A549 (cell line): ENCODE results near the gene ZNF419. TPM values are rescaled to one million over a fixed set of nuclear protein-coding genes. Genes with fewer than 3 reads are reported as not detected.
"Not testable (repeated sequence)": the region's sequence is repeated elsewhere in the genome, so short reads cannot be mapped to it uniquely, and the experiment has no call there.

ENCODE experiments used
- ATAC-seq, 2 experiments: fragments of 200-7000 bp in 1 of 2; fragments of >200 bp in 1 of 2; cut with Nextera tagmentation in 1 of 2; cut with Tn5 transposase in 1 of 2; 3 replicates each; pipeline versions ENCODE4 v1.8.0 to v1.9.1; 2018 to 2020; ENCODE audit warnings: mild to moderate bottlenecking in 1 of 2, moderate library complexity in 1 of 2
- CTCF ChIA-PET: fragments of 300-600 bp; sonication (Branson Sonifier 250); formaldehyde crosslinking; extraction: SDS; loops from one replicate; lab custom pipeline; 2021; ENCODE audit warnings: antibody characterized with exemption, inconsistent platforms; lab: Yijun Ruan, JAX
- POLR2A ChIA-PET: fragments of 350-600 bp; formaldehyde crosslinking; extraction: SDS; loops from one replicate; lab custom pipeline; 2021; ENCODE audit warnings: antibody characterized with exemption, inconsistent platforms; lab: Yijun Ruan, JAX
- DNase-seq, 2 experiments: peaks; one replicate each; pipeline versions ENCODE4 v3.0.0 to v3.0.0-alpha.2; 2011 to 2016; ENCODE audit warnings: low read depth in 1 of 2, low spot score in 1 of 2
- FAIRE-seq: peaks from 2 replicates; lab custom pipeline; 2011; peaks lifted over from hg19 to GRCh38; lab: Jason Lieb, UNC
- H3K27ac ChIP-seq, 2 experiments: fragments of >200 bp; sonication (Bioruptor Twin); formaldehyde crosslinking; 3 replicates each; pipeline ENCODE4 v1.5.1; 2016 to 2017
- H3K4me1 ChIP-seq: fragments of >200 bp; sonication (Bioruptor Twin); formaldehyde crosslinking; 3 replicates; pipeline ENCODE4 v1.6.1; 2016
- H3K4me2 ChIP-seq: fragments of >200 bp; sonication (Bioruptor Twin); formaldehyde crosslinking; 3 replicates; pipeline ENCODE4 v1.6.1; 2016
- H3K4me3 ChIP-seq: fragments of >200 bp; sonication (Bioruptor Twin); formaldehyde crosslinking; 3 replicates; pipeline ENCODE4 v1.5.1; 2016
- H3K9me3 ChIP-seq: fragments of >200 bp; sonication (Bioruptor Twin); formaldehyde crosslinking; 3 replicates; pipeline ENCODE4 v1.6.1; 2016
- E2F6 ChIP-seq: IDR thresholded peaks from 2 replicates; pipeline ENCODE4 v1.6.1; 2012; ENCODE audit warnings: low read depth, borderline replicate concordance
- HOXB13 ChIP-seq: fragments of 250-450 bp; sonication (Bioruptor Pico); IDR thresholded peaks from 2 replicates; pipeline ENCODE4 v1.5.0; 2020; ENCODE audit warnings: low read depth, mild to moderate bottlenecking, moderate library complexity
- HOXB5 ChIP-seq: fragments of 250-450 bp; sonication (Bioruptor Pico); IDR thresholded peaks from 2 replicates; pipeline ENCODE4 v1.5.0; 2020; ENCODE audit warnings: mild to moderate bottlenecking, moderate library complexity
- JUN ChIP-seq, 2 experiments: fragments of >200 bp; sonication (Bioruptor Twin); formaldehyde crosslinking; IDR thresholded peaks; 2 replicates in 1 of 2; 3 replicates in 1 of 2; pipeline ENCODE4 v1.6.1; 2016 to 2017
- PHF8 ChIP-seq: fragments of 200-600 bp; sonication (generic); IDR thresholded peaks from 2 replicates; pipeline ENCODE4 v1.6.1; 2016; ENCODE audit warnings: low read depth, mild to moderate bottlenecking, antibody characterized with exemption, moderate library complexity, borderline replicate concordance
- POLR2A ChIP-seq: IDR thresholded peaks from 2 replicates; pipeline ENCODE4 v1.6.1; 2012; ENCODE audit warnings: mild to moderate bottlenecking, low read length
- RAD21 ChIP-seq, 2 experiments: fragments of >200 bp in 1 of 2; sonication (Bioruptor Twin) in 1 of 2; formaldehyde crosslinking in 1 of 2; IDR thresholded peaks in 1 of 2; conservative IDR thresholded peaks in 1 of 2; 2 replicates in 1 of 2; 3 replicates in 1 of 2; pipeline ENCODE4 v1.6.1; 2012 to 2018; ENCODE audit warnings: inconsistent platforms in 1 of 2
- SREBF2 ChIP-seq: fragments of 450-650 bp; IDR thresholded peaks from 2 replicates; pipeline ENCODE4 v1.6.1; 2014; ENCODE audit warnings: mild to moderate bottlenecking, moderate library complexity
- USF2 ChIP-seq: fragments of 450-650 bp; IDR thresholded peaks from 2 replicates; pipeline ENCODE4 v1.6.1; 2014; ENCODE audit warnings: antibody characterized with exemption
- ZFP36 ChIP-seq: fragments of 450-650 bp; IDR thresholded peaks from 2 replicates; pipeline ENCODE4 v1.6.1; 2014; ENCODE audit warnings: borderline replicate concordance; ENCODE audit not compliant: partially characterized antibody
- WGBS: methylation state at CpG from one replicate; pipeline ENCODE4 v1.1.6; 2017; ENCODE audit errors: missing lambda C conversion rate; 5-methylcytosine and 5-hydroxymethylcytosine counted together
- polyA plus RNA-seq, 4 experiments: library from polyadenylated mRNA; depleted of rRNA in 3 of 4; stranded (reverse); fragments of >200 nt; fragmentation: RNase III in 1 of 4; extraction: RNeasy Plus Mini Kit Qiagen cat#74134 plus additional on column Dnase treatment in 1 of 4; gene quantifications; 2 replicates in 3 of 4; 3 replicates in 1 of 4; pipeline ENCODE4 v1.2.3, GENCODE V29; 2011 to 2017
- TF ChIP-seq, protein P1 (sequence below): IDR thresholded peaks from 2 replicates; pipeline ENCODE4 v1.6.1; 2012
- TF ChIP-seq, protein P2 (sequence below): IDR thresholded peaks from 2 replicates; pipeline ENCODE4 v1.6.1; 2012

ZNF419 gene
- polyA plus RNA-seq, 2 of the 4 experiments (the other 2 are of a cell fraction): 9.0 to 11.8 TPM

GRCh38 chr19:57477191-57478008 is 10.2 kb upstream of the ZNF419 start, which contains the start of gene ZNF772:
Gene ZNF772, minus strand, starts transcription at chr19:57477566. Its CDS starts 257 bp downstream, at chr19:57477309.
- Histone ChIP-seq H3K4me2 (peak within 1 kb of the TSS; percentile 66), H3K4me1 (no peaks in the 10 kb centered on the region), H3K9me3 (peaks cover 93% of the 10 kb centered on the region), H3K27ac (peak within 1 kb of the TSS; percentile 60 to 77; a peak in 5 of 6 replicates), H3K4me3 (peak within 1 kb of the TSS; percentile 57)
- FAIRE-seq: peak; percentile 83
- DNase-seq: peak; percentile 89 to 96
- peak; percentile 99 to 100 for ATAC-seq
- TF ChIP-seq E2F6 (0 out of 2 replicates have a peak, but pooled peaks have one; percentile 8), RAD21 (conservative IDR thresholded peaks at IDR 0.05 in 1 of 2, IDR thresholded peaks at IDR 0.05 in 1 of 2) (0 out of 5 replicates have a peak, but pooled peaks of 1 of the 2 experiments have one; percentile 20), USF2 (no peak), SREBF2 (no peak), HOXB13 (CRISPR knock-in tag) (peak; percentile 25; the same call in 1 of the 2 replicates), ZFP36 (no peak), HOXB5 (CRISPR knock-in tag) (peak; percentile 47; the same call in 1 of the 2 replicates)
- TF ChIP-seq, protein P1, sequence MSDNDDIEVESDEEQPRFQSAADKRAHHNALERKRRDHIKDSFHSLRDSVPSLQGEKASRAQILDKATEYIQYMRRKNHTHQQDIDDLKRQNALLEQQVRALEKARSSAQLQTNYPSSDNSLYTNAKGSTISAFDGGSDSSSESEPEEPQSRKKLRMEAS: 0 out of 2 replicates have a peak, but pooled peaks have one; percentile 15
- TF ChIP-seq, protein P2, sequence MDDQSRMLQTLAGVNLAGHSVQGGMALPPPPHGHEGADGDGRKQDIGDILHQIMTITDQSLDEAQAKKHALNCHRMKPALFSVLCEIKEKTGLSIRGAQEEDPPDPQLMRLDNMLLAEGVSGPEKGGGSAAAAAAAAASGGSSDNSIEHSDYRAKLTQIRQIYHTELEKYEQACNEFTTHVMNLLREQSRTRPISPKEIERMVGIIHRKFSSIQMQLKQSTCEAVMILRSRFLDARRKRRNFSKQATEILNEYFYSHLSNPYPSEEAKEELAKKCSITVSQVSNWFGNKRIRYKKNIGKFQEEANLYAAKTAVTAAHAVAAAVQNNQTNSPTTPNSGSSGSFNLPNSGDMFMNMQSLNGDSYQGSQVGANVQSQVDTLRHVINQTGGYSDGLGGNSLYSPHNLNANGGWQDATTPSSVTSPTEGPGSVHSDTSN: no peak
- CTCF ChIA-PET: interaction anchor here (1.1 to 1.4 kb wide), 2 partner anchors 13 to 112 kb away, joined by 3 to 6 read pairs; no protein-coding TSS in a partner anchor
- POLR2A ChIA-PET: interaction anchor here (0.6 kb wide), 1 partner anchor 885 kb away, joined by 4 read pairs; no protein-coding TSS in a partner anchor
- WGBS: 11% methylated on average over 33 of the region's 38 CpGs

DNA sequence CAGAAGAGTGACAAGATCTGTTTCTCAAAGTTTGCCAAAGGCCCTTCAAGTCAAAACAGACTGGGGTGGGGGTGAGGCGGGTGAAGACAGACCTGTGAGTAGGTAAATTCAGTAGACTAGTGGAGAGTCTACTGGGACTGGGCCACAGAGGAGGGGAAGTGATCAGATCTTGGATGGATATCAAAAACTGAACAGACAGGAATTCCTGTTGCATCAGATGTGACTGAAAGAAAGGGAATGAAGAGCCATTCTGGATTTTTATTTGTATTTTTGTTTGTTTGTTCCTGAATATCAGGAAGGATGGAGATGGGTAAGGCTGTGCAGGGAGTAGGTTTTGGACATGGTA is 722 bp downstream of the ZNF419 start:
- DNase-seq, CTCF ChIA-PET, H3K4me1 ChIP-seq, ATAC-seq, FAIRE-seq, H3K27ac ChIP-seq: not testable (repeated sequence)
- Histone ChIP-seq H3K9me3 (peaks cover 77% of the 10 kb centered on the region), H3K4me2 (peak overlapping the region; percentile 60), H3K4me3 (peak overlapping the region; percentile 82)
- POLR2A ChIA-PET: interaction anchor here (1.1 kb wide), 1 partner anchor 11 kb away, joined by 6 read pairs; the partner anchor contains the start of gene ZNF773
- no CpG with 5 or more reads among the region's 1 CpG for WGBS

DNA sequence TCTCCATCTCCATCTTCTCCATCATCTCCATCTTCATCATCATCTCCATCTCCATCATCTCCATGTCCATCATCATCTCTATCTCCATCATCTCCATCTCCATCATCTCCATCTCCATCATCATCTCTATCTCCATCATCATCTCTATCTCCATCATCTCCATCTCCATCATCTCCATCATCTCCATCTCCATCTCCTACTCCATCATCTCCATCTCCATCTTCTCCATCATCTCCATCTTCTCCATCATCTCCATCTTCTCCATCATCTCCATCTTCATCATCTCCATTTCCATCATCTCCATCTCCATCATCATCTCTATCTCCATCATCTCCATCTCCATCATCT is 11.8 kb downstream of the ZNF419 start:
- POLR2A ChIA-PET: interaction anchor here (0.9 to 1.0 kb wide), 3 partner anchors 12 to 207 kb away, joined by 4 to 6 read pairs (median 5); partner anchors contain the start of genes ZNF416 and ZNF419
- H3K27ac ChIP-seq, H3K4me1 ChIP-seq, FAIRE-seq, DNase-seq, CTCF ChIA-PET, ATAC-seq: not testable (repeated sequence)
- H3K4me3 ChIP-seq: peak overlapping the region; percentile 88; the same call in 2 of the 3 replicates
- peaks cover 87% of the 10 kb centered on the region for H3K9me3 ChIP-seq
- peak overlapping the region; percentile 69; the same call in 2 of the 3 replicates for H3K4me2 ChIP-seq

DNA sequence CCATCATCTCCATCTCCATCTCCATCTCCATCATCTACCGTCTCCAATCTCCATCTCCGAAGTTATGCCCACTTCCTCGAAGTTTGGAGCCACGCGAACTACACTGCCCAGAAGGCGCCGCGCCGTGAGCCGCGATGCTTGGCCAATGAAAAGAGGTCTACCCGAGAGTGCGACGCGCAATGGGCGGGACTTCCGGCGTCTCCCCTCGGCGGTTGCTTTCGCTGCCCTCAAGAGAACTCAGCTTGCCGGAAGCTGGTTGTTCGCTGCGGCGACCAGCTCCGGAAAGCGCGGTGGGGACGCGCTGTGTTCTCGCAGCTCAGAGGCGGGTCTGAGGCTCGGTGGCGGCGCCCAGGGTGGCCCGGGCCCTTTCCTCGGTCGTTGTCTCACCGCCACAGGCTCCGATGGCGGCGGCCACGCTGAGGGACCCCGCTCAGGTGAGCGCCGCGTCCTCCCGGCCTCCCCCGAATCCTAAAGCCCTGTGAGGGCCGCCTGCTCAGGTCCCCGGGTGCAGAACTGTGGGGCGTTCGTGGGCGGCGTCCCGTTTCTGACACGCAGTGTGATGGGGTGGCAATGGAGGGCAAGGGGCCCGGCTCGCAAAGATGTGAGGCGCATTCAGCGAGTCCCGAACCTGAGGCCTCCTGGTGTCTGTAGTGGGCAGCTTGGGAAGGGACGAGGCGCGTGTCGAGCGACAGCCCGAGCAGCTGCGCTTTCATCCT is 12.3 kb downstream of the ZNF419 start, which contains the start of gene ZNF773:
Gene ZNF773, plus strand, starts transcription at position 259 of the 716 bp plus-strand sequence. Its CDS starts 143 bp downstream, at position 402.
- ATAC-seq (peak; percentile 100), DNase-seq (peak; percentile 81 to 98), FAIRE-seq (peak; percentile 94)
- peak within 1 kb of the TSS; percentile 69 for H3K4me2 ChIP-seq
- H3K4me1 ChIP-seq, CTCF ChIA-PET: not testable (repeated sequence)
- peaks cover 84% of the 10 kb centered on the region for H3K9me3 ChIP-seq
- 2% methylated on average over 43 of the region's 69 CpGs for WGBS
- peak within 1 kb of the TSS; percentile 88 for H3K4me3 ChIP-seq
- peak; percentile 49; the same call in 1 of the 2 replicates for TF ChIP-seq PHF8
- TF ChIP-seq POLR2A: peak; percentile 71
- peak; percentile 62; the same call in 1 of the 2 replicates for TF ChIP-seq E2F6
- TF ChIP-seq, protein P1: peak; percentile 72
- peak in 1 of 2 experiments; percentile 50; a peak in 1 of 5 replicates for TF ChIP-seq JUN (IDR thresholded peaks at IDR 0.05)
- TF ChIP-seq, all 56 proteins: peak for 5; not testable (repeated sequence) for 51
- peak within 1 kb of the TSS; percentile 85 to 90 for H3K27ac ChIP-seq
- POLR2A ChIA-PET: interaction anchor here (0.9 to 1.0 kb wide), 3 partner anchors 12 to 207 kb away, joined by 4 to 6 read pairs (median 5); partner anchors contain the start of genes ZNF416 and ZNF419

DNA sequence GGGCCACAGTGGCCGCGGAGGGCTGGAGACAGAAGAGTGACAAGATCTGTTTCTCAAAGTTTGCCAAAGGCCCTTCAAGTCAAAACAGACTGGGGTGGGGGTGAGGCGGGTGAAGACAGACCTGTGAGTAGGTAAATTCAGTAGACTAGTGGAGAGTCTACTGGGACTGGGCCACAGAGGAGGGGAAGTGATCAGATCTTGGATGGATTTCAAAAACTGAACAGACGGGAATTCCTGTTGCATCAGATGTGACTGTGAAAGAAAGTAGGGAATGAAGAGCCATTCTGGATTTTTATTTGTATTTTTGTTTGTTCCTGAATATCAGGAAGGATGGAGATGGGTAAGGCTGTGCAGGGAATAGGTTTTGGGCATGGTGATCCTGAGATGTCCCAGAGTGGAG is 12.8 kb downstream of the ZNF419 start:
- Histone ChIP-seq H3K9me3 (peaks cover 83% of the 10 kb centered on the region), H3K4me2 (peak overlapping the region; percentile 69), H3K4me3 (peak overlapping the region; percentile 88)
- H3K27ac ChIP-seq, H3K4me1 ChIP-seq, DNase-seq, CTCF ChIA-PET: not testable (repeated sequence)
- FAIRE-seq: peak; percentile 81
- 17% methylated on average over 2 of the region's 4 CpGs for WGBS
- POLR2A ChIA-PET: interaction anchor here (1.0 kb wide), 2 partner anchors 13 to 78 kb away, joined by 5 to 6 read pairs; partner anchors contain the start of genes ZNF416 and ZNF419
- ATAC-seq: peak in 1 of 2 experiments; percentile 46; a peak in 3 of 6 replicates
